Mesenchymal stem cell (in vitro differentiated cells and primary cell): ENCODE results near the gene PLCB2. TPM values are rescaled to one million over a fixed set of nuclear protein-coding genes. Genes with fewer than 3 reads are reported as not detected.
A peak's percentile ranks its signal among the peaks of the same experiment; 100 is the strongest.

Experiments used
- DNase-seq: peaks from one replicate; pipeline ENCODE4 v3.0.0-alpha.2; 2013
- H2AFZ ChIP-seq: one replicate; pipeline ENCODE4 v1.6.1; 2013; ENCODE audit warnings: low read depth, mild to moderate bottlenecking, control low read depth, inconsistent platforms, low read length, moderate library complexity
- H2AK5ac ChIP-seq: 2 replicates; pipeline ENCODE4 v1.6.1; 2013; ENCODE audit warnings: low read length, moderate library complexity, mild to moderate bottlenecking, inconsistent platforms; ENCODE audit not compliant: severe bottlenecking
- H2BK120ac ChIP-seq: one replicate; pipeline ENCODE4 v1.6.1; 2013; ENCODE audit warnings: low read depth, mild to moderate bottlenecking, inconsistent platforms, low read length, moderate library complexity
- H2BK12ac ChIP-seq, 2 experiments: one replicate each; pipeline ENCODE4 v1.6.1; 2013; ENCODE audit warnings: inconsistent platforms in 2 of 2, low read length in 2 of 2, mild to moderate bottlenecking in 2 of 2, moderate library complexity in 2 of 2, control low read depth in 1 of 2
- H2BK15ac ChIP-seq: one replicate; pipeline ENCODE4 v1.6.1; 2013; ENCODE audit warnings: mild to moderate bottlenecking, low read depth, inconsistent platforms; ENCODE audit not compliant: poor library complexity, severe bottlenecking
- H2BK5ac ChIP-seq: 2 replicates; pipeline ENCODE4 v1.6.1; 2013; ENCODE audit warnings: low read depth, mild to moderate bottlenecking, low read length, control low read depth, inconsistent platforms; ENCODE audit not compliant: poor library complexity, severe bottlenecking
- H3K14ac ChIP-seq, 2 experiments: one replicate each; pipeline ENCODE4 v1.6.1; 2013; ENCODE audit warnings: inconsistent platforms in 2 of 2, low read length in 2 of 2, control low read depth in 1 of 2, mild to moderate bottlenecking in 1 of 2, moderate library complexity in 1 of 2
- H3K18ac ChIP-seq, 2 experiments: one replicate each; pipeline ENCODE4 v1.6.1; 2013; ENCODE audit warnings: inconsistent platforms in 2 of 2, low read length in 2 of 2, control low read depth in 1 of 2, low read depth in 1 of 2, mild to moderate bottlenecking in 1 of 2
- H3K23ac ChIP-seq, 2 experiments: one replicate each; pipeline ENCODE4 v1.6.1; 2013; ENCODE audit warnings: inconsistent platforms in 2 of 2, low read length in 2 of 2, mild to moderate bottlenecking in 2 of 2, moderate library complexity in 2 of 2, control low read depth in 1 of 2
- H3K27ac ChIP-seq: 2 replicates; pipeline ENCODE4 v1.5.1; 2013; ENCODE audit warnings: mild to moderate bottlenecking, moderate library complexity, low read length, control low read depth, inconsistent platforms; ENCODE audit not compliant: poor library complexity, severe bottlenecking
- H3K27me3 ChIP-seq, 2 experiments: 2 replicates each; pipeline versions ENCODE4 v1.6.1 to v1.7.0; 2013; ENCODE audit warnings: low read length in 2 of 2, mild to moderate bottlenecking in 2 of 2, moderate library complexity in 2 of 2, control low read depth in 1 of 2, inconsistent platforms in 1 of 2; ENCODE audit not compliant: control insufficient read depth in 1 of 2, insufficient read depth in 1 of 2
- H3K36me3 ChIP-seq, 2 experiments: 2 replicates each; pipeline versions ENCODE4 v1.6.1 to v1.7.0; 2013; ENCODE audit warnings: low read length in 2 of 2, control low read depth in 1 of 2, inconsistent platforms in 1 of 2, low read depth in 1 of 2, mild to moderate bottlenecking in 1 of 2; ENCODE audit not compliant: insufficient read depth in 2 of 2, control insufficient read depth in 1 of 2
- H3K4ac ChIP-seq, 2 experiments: one replicate each; pipeline ENCODE4 v1.6.1; 2013; ENCODE audit warnings: inconsistent platforms in 2 of 2, low read length in 2 of 2, mild to moderate bottlenecking in 2 of 2, moderate library complexity in 2 of 2, control low read depth in 1 of 2, low read depth in 1 of 2
- H3K4me1 ChIP-seq: 2 replicates; pipeline ENCODE4 v1.6.1; 2013; ENCODE audit warnings: low read depth, low read length, control low read depth; ENCODE audit not compliant: control insufficient read depth, insufficient read depth
- H3K4me2 ChIP-seq: 2 replicates; pipeline ENCODE4 v1.6.1; 2013; ENCODE audit warnings: low read length, mild to moderate bottlenecking, inconsistent platforms; ENCODE audit not compliant: poor library complexity, severe bottlenecking
- H3K4me3 ChIP-seq, 2 experiments: 2 replicates each; pipeline versions ENCODE4 v1.5.1 to v1.7.0; 2013; ENCODE audit warnings: low read length in 2 of 2, mild to moderate bottlenecking in 2 of 2, control low read depth in 1 of 2, low read depth in 1 of 2; ENCODE audit not compliant: insufficient read depth in 1 of 2
- H3K79me1 ChIP-seq: replicated peaks from 2 replicates; pipeline ENCODE4 v1.6.1; 2013; ENCODE audit warnings: mild to moderate bottlenecking, control low read depth, low read length, inconsistent platforms; ENCODE audit not compliant: poor library complexity, severe bottlenecking
- H3K9ac ChIP-seq: 2 replicates; pipeline ENCODE4 v1.7.0; 2013; ENCODE audit warnings: mild to moderate bottlenecking, low read length, moderate library complexity
- H3K9me3 ChIP-seq: 2 replicates; pipeline ENCODE4 v1.7.0; 2013; ENCODE audit warnings: mild to moderate bottlenecking, low read length; ENCODE audit not compliant: control insufficient read depth
- H4K8ac ChIP-seq: one replicate; pipeline ENCODE4 v1.6.1; 2013; ENCODE audit warnings: inconsistent platforms, mild to moderate bottlenecking, low read length, moderate library complexity
- H4K91ac ChIP-seq: one replicate; pipeline ENCODE4 v1.6.1; 2013; ENCODE audit warnings: mild to moderate bottlenecking, low read length, inconsistent platforms
- WGBS: methylation state at CpG from one replicate; pipeline ENCODE4 v1.1.7; 2013; ENCODE audit warnings: mixed read lengths; 5-methylcytosine and 5-hydroxymethylcytosine counted together
- polyA plus RNA-seq, 2 experiments: library from polyadenylated mRNA; stranded (reverse); fragments of 200-250 nt; gene quantifications; one replicate each; pipeline ENCODE4 v1.2.3, GENCODE V29; 2013

PLCB2 gene, protein sequence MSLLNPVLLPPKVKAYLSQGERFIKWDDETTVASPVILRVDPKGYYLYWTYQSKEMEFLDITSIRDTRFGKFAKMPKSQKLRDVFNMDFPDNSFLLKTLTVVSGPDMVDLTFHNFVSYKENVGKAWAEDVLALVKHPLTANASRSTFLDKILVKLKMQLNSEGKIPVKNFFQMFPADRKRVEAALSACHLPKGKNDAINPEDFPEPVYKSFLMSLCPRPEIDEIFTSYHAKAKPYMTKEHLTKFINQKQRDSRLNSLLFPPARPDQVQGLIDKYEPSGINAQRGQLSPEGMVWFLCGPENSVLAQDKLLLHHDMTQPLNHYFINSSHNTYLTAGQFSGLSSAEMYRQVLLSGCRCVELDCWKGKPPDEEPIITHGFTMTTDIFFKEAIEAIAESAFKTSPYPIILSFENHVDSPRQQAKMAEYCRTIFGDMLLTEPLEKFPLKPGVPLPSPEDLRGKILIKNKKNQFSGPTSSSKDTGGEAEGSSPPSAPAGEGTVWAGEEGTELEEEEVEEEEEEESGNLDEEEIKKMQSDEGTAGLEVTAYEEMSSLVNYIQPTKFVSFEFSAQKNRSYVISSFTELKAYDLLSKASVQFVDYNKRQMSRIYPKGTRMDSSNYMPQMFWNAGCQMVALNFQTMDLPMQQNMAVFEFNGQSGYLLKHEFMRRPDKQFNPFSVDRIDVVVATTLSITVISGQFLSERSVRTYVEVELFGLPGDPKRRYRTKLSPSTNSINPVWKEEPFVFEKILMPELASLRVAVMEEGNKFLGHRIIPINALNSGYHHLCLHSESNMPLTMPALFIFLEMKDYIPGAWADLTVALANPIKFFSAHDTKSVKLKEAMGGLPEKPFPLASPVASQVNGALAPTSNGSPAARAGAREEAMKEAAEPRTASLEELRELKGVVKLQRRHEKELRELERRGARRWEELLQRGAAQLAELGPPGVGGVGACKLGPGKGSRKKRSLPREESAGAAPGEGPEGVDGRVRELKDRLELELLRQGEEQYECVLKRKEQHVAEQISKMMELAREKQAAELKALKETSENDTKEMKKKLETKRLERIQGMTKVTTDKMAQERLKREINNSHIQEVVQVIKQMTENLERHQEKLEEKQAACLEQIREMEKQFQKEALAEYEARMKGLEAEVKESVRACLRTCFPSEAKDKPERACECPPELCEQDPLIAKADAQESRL
- 14.0 TPM for polyA plus RNA-seq (2013, experiment 1 of 2)
- 13.9 TPM for polyA plus RNA-seq (2013, experiment 2 of 2)

- Histone ChIP-seq H3K27me3 (peaks cover 41 to 92% of the 10 kb centered on the region in 2 experiments), H3K36me3 (no peaks in the 10 kb centered on the region), H3K79me1 (no peaks in the 10 kb centered on the region), H3K9me3 (no peaks in the 10 kb centered on the region), H3K14ac (peak within 1 kb of the TSS in 1 of 2 experiments; percentile 94), H3K4me3 (no peak within 1 kb of the TSS), H2BK15ac (peak within 1 kb of the TSS; percentile 97), H2BK12ac (peak within 1 kb of the TSS; percentile 71 to 78), H3K4me2 (no peak within 1 kb of the TSS), H3K18ac (peak within 1 kb of the TSS; percentile 94 to 96), H3K23ac (peak within 1 kb of the TSS in 1 of 2 experiments; percentile 61), H2BK120ac (peak within 1 kb of the TSS; percentile 86), H3K4me1 (peaks cover 18% of the 10 kb centered on the region), H4K8ac (peak within 1 kb of the TSS; percentile 98), H3K27ac (no peak within 1 kb of the TSS), H3K4ac (peak within 1 kb of the TSS; percentile 79 to 93), H2BK5ac (no peak within 1 kb of the TSS), H3K9ac (no peak within 1 kb of the TSS), H4K91ac (peak within 1 kb of the TSS; percentile 99), H2AFZ (peak within 1 kb of the TSS; percentile 57), H2AK5ac (no peak within 1 kb of the TSS)
- 15% methylated on average over 13 of the region's 15 CpGs for WGBS
- DNase-seq, result peak; percentile 58
Measured at GRCh38 chr15:40307421-40308211, at the start of gene PLCB2. TSS of gene PLCB2 (minus strand) at chr15:40307935. CDS start at chr15:40307672, 263 bp downstream.

GRCh38 chr15:40357246-40357645 is 49.5 kb upstream of the PLCB2 start:
- Histone ChIP-seq H3K18ac (no peak overlapping the region), H3K4me3 (peak overlapping the region in 1 of 2 experiments; percentile 78), H3K27me3 (peaks cover 42 to 72% of the 10 kb centered on the region in 2 experiments), H3K36me3 (no peaks in the 10 kb centered on the region), H3K9me3 (no peaks in the 10 kb centered on the region), H2BK12ac (no peak overlapping the region), H3K4me1 (peaks cover 23% of the 10 kb centered on the region), H2AK5ac (no peak overlapping the region), H3K14ac (no peak overlapping the region), H2BK15ac (no peak overlapping the region), H3K23ac (no peak overlapping the region), H3K4ac (no peak overlapping the region), H4K8ac (no peak overlapping the region), H3K79me1 (no peaks in the 10 kb centered on the region), H2BK120ac (no peak overlapping the region), H2BK5ac (no peak overlapping the region), H3K4me2 (peak overlapping the region; percentile 99), H4K91ac (no peak overlapping the region), H3K27ac (no peak overlapping the region), H2AFZ (no peak overlapping the region), H3K9ac (no peak overlapping the region)
- no CpG with 5 or more reads among the region's 1 CpG for WGBS
- DNase-seq, result no peak

DNA sequence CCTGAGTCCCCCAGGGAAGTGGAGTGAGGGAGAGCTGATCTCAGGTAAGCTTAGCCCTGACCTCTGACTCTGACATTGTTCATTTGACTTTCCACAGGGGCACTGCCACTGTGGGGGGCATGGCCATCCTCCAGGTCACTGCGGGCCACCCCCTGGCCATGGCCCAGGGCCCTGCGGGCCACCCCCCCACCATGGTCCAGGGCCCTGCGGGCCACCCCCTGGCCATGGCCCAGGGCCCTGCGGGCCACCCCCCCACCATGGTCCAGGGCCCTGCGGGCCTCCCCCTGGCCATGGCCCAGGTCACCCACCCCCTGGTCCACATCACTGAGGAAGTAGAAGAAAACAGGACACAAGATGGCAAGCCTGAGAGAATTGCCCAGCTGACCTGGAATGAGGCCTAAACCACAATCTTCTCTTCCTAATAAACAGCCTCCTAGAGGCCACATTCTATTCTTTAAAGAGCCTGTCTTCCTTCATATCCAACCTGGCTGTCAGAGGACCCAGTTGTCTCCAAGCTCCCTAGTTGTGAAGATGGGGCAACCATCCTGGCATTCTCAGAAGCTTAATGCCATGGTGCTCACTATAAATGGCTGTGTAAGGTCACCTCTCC is 48.3 kb upstream of the PLCB2 start:
- Histone ChIP-seq H4K91ac (no peak overlapping the region), H3K4me1 (peaks cover 23% of the 10 kb centered on the region), H3K9ac (no peak overlapping the region), H3K4me2 (no peak overlapping the region), H2AK5ac (no peak overlapping the region), H2BK15ac (no peak overlapping the region), H2AFZ (no peak overlapping the region), H3K14ac (no peak overlapping the region), H3K27me3 (peaks cover 31 to 67% of the 10 kb centered on the region in 2 experiments), H3K4me3 (no peak overlapping the region), H2BK5ac (no peak overlapping the region), H3K18ac (no peak overlapping the region), H2BK120ac (no peak overlapping the region), H3K4ac (no peak overlapping the region), H3K23ac (no peak overlapping the region), H2BK12ac (no peak overlapping the region), H3K27ac (no peak overlapping the region), H4K8ac (no peak overlapping the region), H3K36me3 (no peaks in the 10 kb centered on the region), H3K9me3 (no peaks in the 10 kb centered on the region), H3K79me1 (no peaks in the 10 kb centered on the region)
- 89% methylated on average over 4 of the region's 5 CpGs for WGBS
- no peak for DNase-seq
